ENCODE results near the gene TP63.

TP63 gene

GRCh38 chr3:189862385-189862998, 231.3 kb downstream of the TP63 start:
- no peak overlapping the region for H3K4me3 ChIP-seq (ENCODE audit: insufficient read depth, low read depth, low read length, poor library complexity, severe bottlenecking)
- H3K27ac ChIP-seq (ENCODE audit: insufficient read depth, low read length, poor library complexity, severe bottlenecking) = no peak overlapping the region
- H3K9me3 ChIP-seq (ENCODE audit: control insufficient read depth, low read length) = no peaks in the 10 kb centered on the region
- no peaks in the 10 kb centered on the region for H3K36me3 ChIP-seq (ENCODE audit: control insufficient read depth, insufficient read depth, low read length)
- H3K4me1 ChIP-seq (ENCODE audit: control insufficient read depth, insufficient read depth, low read length, poor library complexity, severe bottlenecking) = no peaks in the 10 kb centered on the region
- H3K27me3 ChIP-seq (replicated peaks; ENCODE audit: control insufficient read depth, insufficient read depth, low read length, poor library complexity, severe bottlenecking) = no peaks in the 10 kb centered on the region
- DNase-seq = no peak

- Histone ChIP-seq H3K27me3 (replicated peaks; ENCODE audit: control insufficient read depth, insufficient read depth, low read length, poor library complexity, severe bottlenecking) (no peaks in the 10 kb centered on the region), H3K4me1 (ENCODE audit: control insufficient read depth, insufficient read depth, low read length, poor library complexity, severe bottlenecking) (no peaks in the 10 kb centered on the region), H3K9me3 (ENCODE audit: control insufficient read depth, low read length) (no peaks in the 10 kb centered on the region), H3K27ac (ENCODE audit: insufficient read depth, low read length, poor library complexity, severe bottlenecking) (no peak overlapping the region), H3K36me3 (ENCODE audit: control insufficient read depth, insufficient read depth, low read length) (no peaks in the 10 kb centered on the region), H3K4me3 (ENCODE audit: insufficient read depth, low read depth, low read length, poor library complexity, severe bottlenecking) (no peak overlapping the region)
- no peak for DNase-seq
Observed at GRCh38 chr3:189863031-189863430, 231.8 kb downstream of the TP63 start.

GRCh38 chr3:189868061-189868460, 236.9 kb downstream of the TP63 start:
- Histone ChIP-seq H3K27ac (ENCODE audit: insufficient read depth, low read length, poor library complexity, severe bottlenecking) (no peak overlapping the region), H3K27me3 (replicated peaks; ENCODE audit: control insufficient read depth, insufficient read depth, low read length, poor library complexity, severe bottlenecking) (no peaks in the 10 kb centered on the region), H3K4me3 (ENCODE audit: insufficient read depth, low read depth, low read length, poor library complexity, severe bottlenecking) (no peak overlapping the region), H3K4me1 (ENCODE audit: control insufficient read depth, insufficient read depth, low read length, poor library complexity, severe bottlenecking) (no peaks in the 10 kb centered on the region), H3K9me3 (ENCODE audit: control insufficient read depth, low read length) (no peaks in the 10 kb centered on the region), H3K36me3 (ENCODE audit: control insufficient read depth, insufficient read depth, low read length) (no peaks in the 10 kb centered on the region)
- no peak for DNase-seq

- no peak overlapping the region for H3K27ac ChIP-seq (ENCODE audit: insufficient read depth, low read length, poor library complexity, severe bottlenecking)
- H3K36me3 ChIP-seq (ENCODE audit: control insufficient read depth, insufficient read depth, low read length) = no peaks in the 10 kb centered on the region
- no peak for DNase-seq
Observed at GRCh38 chr3:189869165-189869564, 238.0 kb downstream of the TP63 start.

GRCh38 chr3:189871418-189871817, 240.2 kb downstream of the TP63 start:
- Histone ChIP-seq H3K9me3 (ENCODE audit: control insufficient read depth, low read length) (no peaks in the 10 kb centered on the region), H3K36me3 (ENCODE audit: control insufficient read depth, insufficient read depth, low read length) (no peaks in the 10 kb centered on the region), H3K4me3 (ENCODE audit: insufficient read depth, low read depth, low read length, poor library complexity, severe bottlenecking) (no peak overlapping the region), H3K4me1 (ENCODE audit: control insufficient read depth, insufficient read depth, low read length, poor library complexity, severe bottlenecking) (no peaks in the 10 kb centered on the region), H3K27ac (ENCODE audit: insufficient read depth, low read length, poor library complexity, severe bottlenecking) (no peak overlapping the region), H3K27me3 (replicated peaks; ENCODE audit: control insufficient read depth, insufficient read depth, low read length, poor library complexity, severe bottlenecking) (no peaks in the 10 kb centered on the region)
- DNase-seq = no peak

More at GRCh38 chr3:189869165-189869564, 238.0 kb downstream of the TP63 start:
- Histone ChIP-seq H3K4me1 (ENCODE audit: control insufficient read depth, insufficient read depth, low read length, poor library complexity, severe bottlenecking) (no peaks in the 10 kb centered on the region), H3K27me3 (replicated peaks; ENCODE audit: control insufficient read depth, insufficient read depth, low read length, poor library complexity, severe bottlenecking) (no peaks in the 10 kb centered on the region), H3K9me3 (ENCODE audit: control insufficient read depth, low read length) (no peaks in the 10 kb centered on the region), H3K4me3 (ENCODE audit: insufficient read depth, low read depth, low read length, poor library complexity, severe bottlenecking) (no peak overlapping the region)

- H3K4me1 ChIP-seq (ENCODE audit: control insufficient read depth, insufficient read depth, low read length, poor library complexity, severe bottlenecking) = no peaks in the 10 kb centered on the region
- no peak for DNase-seq
- no peak overlapping the region for H3K27ac ChIP-seq (ENCODE audit: insufficient read depth, low read length, poor library complexity, severe bottlenecking)
- no peaks in the 10 kb centered on the region for H3K36me3 ChIP-seq (ENCODE audit: control insufficient read depth, insufficient read depth, low read length)
- no peaks in the 10 kb centered on the region for H3K27me3 ChIP-seq (replicated peaks; ENCODE audit: control insufficient read depth, insufficient read depth, low read length, poor library complexity, severe bottlenecking)
- no peak overlapping the region for H3K4me3 ChIP-seq (ENCODE audit: insufficient read depth, low read depth, low read length, poor library complexity, severe bottlenecking)
- H3K9me3 ChIP-seq (ENCODE audit: control insufficient read depth, low read length) = no peaks in the 10 kb centered on the region
Observed at GRCh38 chr3:189883113-189883753, 252.0 kb downstream of the TP63 start.

GRCh38 chr3:189890496-189890895, 259.3 kb downstream of the TP63 start:
- H3K36me3 ChIP-seq (ENCODE audit: control insufficient read depth, insufficient read depth, low read length) = no peaks in the 10 kb centered on the region
- H3K27ac ChIP-seq (ENCODE audit: insufficient read depth, low read length, poor library complexity, severe bottlenecking) = no peak overlapping the region
- H3K9me3 ChIP-seq (ENCODE audit: control insufficient read depth, low read length) = no peaks in the 10 kb centered on the region
- H3K27me3 ChIP-seq (replicated peaks; ENCODE audit: control insufficient read depth, insufficient read depth, low read length, poor library complexity, severe bottlenecking) = no peaks in the 10 kb centered on the region
- no peak overlapping the region for H3K4me3 ChIP-seq (ENCODE audit: insufficient read depth, low read depth, low read length, poor library complexity, severe bottlenecking)
- no peak for DNase-seq
- no peaks in the 10 kb centered on the region for H3K4me1 ChIP-seq (ENCODE audit: control insufficient read depth, insufficient read depth, low read length, poor library complexity, severe bottlenecking)

- Histone ChIP-seq H3K27ac (ENCODE audit: insufficient read depth, low read length, poor library complexity, severe bottlenecking) (no peak overlapping the region), H3K4me3 (ENCODE audit: insufficient read depth, low read depth, low read length, poor library complexity, severe bottlenecking) (no peak overlapping the region), H3K4me1 (ENCODE audit: control insufficient read depth, insufficient read depth, low read length, poor library complexity, severe bottlenecking) (no peaks in the 10 kb centered on the region), H3K9me3 (ENCODE audit: control insufficient read depth, low read length) (no peaks in the 10 kb centered on the region), H3K36me3 (ENCODE audit: control insufficient read depth, insufficient read depth, low read length) (no peaks in the 10 kb centered on the region), H3K27me3 (replicated peaks; ENCODE audit: control insufficient read depth, insufficient read depth, low read length, poor library complexity, severe bottlenecking) (no peaks in the 10 kb centered on the region)
- no peak for DNase-seq
Observed at GRCh38 chr3:189896533-189896932, 265.3 kb downstream of the TP63 start.

- Histone ChIP-seq H3K4me1 (ENCODE audit: control insufficient read depth, insufficient read depth, low read length, poor library complexity, severe bottlenecking) (no peaks in the 10 kb centered on the region), H3K27ac (ENCODE audit: insufficient read depth, low read length, poor library complexity, severe bottlenecking) (no peak overlapping the region)
- DNase-seq = no peak
Observed at GRCh38 chr3:189897406-189897805, 266.2 kb downstream of the TP63 start.

GRCh38 chr3:189898559-189899153, 267.5 kb downstream of the TP63 start:
- DNase-seq = no peak
- no peaks in the 10 kb centered on the region for H3K4me1 ChIP-seq (ENCODE audit: control insufficient read depth, insufficient read depth, low read length, poor library complexity, severe bottlenecking)
- H3K27ac ChIP-seq (ENCODE audit: insufficient read depth, low read length, poor library complexity, severe bottlenecking) = no peak overlapping the region
- H3K4me3 ChIP-seq (ENCODE audit: insufficient read depth, low read depth, low read length, poor library complexity, severe bottlenecking) = no peak overlapping the region
- H3K9me3 ChIP-seq (ENCODE audit: control insufficient read depth, low read length) = no peaks in the 10 kb centered on the region
- H3K27me3 ChIP-seq (replicated peaks; ENCODE audit: control insufficient read depth, insufficient read depth, low read length, poor library complexity, severe bottlenecking) = no peaks in the 10 kb centered on the region
- no peaks in the 10 kb centered on the region for H3K36me3 ChIP-seq (ENCODE audit: control insufficient read depth, insufficient read depth, low read length)

More at GRCh38 chr3:189897406-189897805, 266.2 kb downstream of the TP63 start:
- H3K36me3 ChIP-seq (ENCODE audit: control insufficient read depth, insufficient read depth, low read length) = no peaks in the 10 kb centered on the region
- no peaks in the 10 kb centered on the region for H3K9me3 ChIP-seq (ENCODE audit: control insufficient read depth, low read length)
- no peaks in the 10 kb centered on the region for H3K27me3 ChIP-seq (replicated peaks; ENCODE audit: control insufficient read depth, insufficient read depth, low read length, poor library complexity, severe bottlenecking)
- no peak overlapping the region for H3K4me3 ChIP-seq (ENCODE audit: insufficient read depth, low read depth, low read length, poor library complexity, severe bottlenecking)
